ENCODE data around the gene GCK. TPM values are rescaled to one million over a fixed set of nuclear protein-coding genes. Genes with fewer than 3 reads are reported as not detected.

GCK gene
- total RNA-seq, 1 donor from 2014 or later = 0.47 TPM

DNA sequence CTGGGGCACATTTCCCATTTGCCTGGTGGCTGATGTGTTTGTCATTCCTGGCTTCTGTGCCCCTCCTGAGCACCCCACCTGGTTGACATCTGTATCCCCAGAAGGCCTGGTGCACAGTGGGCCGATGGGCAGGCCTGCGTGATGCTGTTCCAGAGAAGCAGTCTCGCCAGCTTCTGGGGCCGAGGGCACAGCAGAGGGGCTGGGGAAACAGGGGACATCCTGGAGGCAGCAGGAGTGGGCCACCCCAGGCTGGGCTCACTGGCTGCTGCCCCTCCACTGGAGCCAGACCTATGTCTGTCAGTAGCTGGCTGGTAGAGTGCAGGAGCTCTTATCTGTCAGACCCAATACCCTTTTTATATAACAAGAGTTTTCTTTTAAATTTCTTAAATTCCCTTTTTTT lies 47.2 kb downstream of the GCK start:
- ATAC-seq (no peak), DNase-seq (no peak)
- intact Hi-C loops (cut with DNase I) = no loop called here

DNA sequence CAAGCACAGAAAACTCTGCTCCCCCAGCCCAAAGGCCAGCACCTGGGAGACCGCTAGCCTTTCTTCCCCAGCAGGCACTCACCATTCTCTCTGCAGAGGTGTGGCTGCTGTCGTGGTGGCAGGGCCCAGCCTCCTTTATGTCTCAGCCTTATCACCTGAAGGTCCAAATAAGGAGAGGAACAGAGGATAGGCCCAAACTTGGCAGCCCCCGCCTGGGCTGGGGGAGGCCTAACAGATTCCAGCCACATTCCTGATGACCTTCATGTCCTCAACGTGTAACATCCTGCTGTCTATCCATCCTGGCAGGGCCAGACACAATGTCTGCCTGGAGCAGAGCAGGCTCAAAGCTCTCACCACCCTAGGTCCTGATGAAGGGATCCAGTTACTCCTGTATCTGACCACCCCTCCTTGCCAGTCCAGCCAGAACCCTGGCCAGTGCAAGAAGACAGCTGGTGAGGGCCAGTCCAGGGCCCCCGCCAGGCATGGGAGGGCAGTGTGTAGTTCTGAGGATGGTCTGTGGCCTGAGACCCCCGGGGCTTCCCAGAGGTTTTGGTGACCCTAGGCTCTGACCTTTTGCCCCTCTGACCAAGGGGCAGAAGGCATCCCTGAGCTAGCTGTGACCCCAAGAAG lies 47.9 kb downstream of the GCK start, which contains the start of gene MYL7:
MYL7 (minus strand) TSS at position 112 of the 630 bp plus-strand sequence; CDS start at position 85, 27 bp downstream.
- Histone ChIP-seq H3K4me3 (no peak within 1 kb of the TSS), H3K27ac (no peak within 1 kb of the TSS), H3K27me3 (ENCODE audit: low read depth) (peaks cover 12% of the 10 kb centered on the region), H3K36me3 (no peaks in the 10 kb centered on the region), H3K4me1 (peaks cover 11% of the 10 kb centered on the region), H3K9me3 (no peaks in the 10 kb centered on the region)
- intact Hi-C loops (cut with DNase I) = no loop called here
- DNase-seq (no peak), ATAC-seq (no peak)
- TF ChIP-seq, protein P1, sequence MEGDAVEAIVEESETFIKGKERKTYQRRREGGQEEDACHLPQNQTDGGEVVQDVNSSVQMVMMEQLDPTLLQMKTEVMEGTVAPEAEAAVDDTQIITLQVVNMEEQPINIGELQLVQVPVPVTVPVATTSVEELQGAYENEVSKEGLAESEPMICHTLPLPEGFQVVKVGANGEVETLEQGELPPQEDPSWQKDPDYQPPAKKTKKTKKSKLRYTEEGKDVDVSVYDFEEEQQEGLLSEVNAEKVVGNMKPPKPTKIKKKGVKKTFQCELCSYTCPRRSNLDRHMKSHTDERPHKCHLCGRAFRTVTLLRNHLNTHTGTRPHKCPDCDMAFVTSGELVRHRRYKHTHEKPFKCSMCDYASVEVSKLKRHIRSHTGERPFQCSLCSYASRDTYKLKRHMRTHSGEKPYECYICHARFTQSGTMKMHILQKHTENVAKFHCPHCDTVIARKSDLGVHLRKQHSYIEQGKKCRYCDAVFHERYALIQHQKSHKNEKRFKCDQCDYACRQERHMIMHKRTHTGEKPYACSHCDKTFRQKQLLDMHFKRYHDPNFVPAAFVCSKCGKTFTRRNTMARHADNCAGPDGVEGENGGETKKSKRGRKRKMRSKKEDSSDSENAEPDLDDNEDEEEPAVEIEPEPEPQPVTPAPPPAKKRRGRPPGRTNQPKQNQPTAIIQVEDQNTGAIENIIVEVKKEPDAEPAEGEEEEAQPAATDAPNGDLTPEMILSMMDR (IDR thresholded peaks at IDR 0.05) = no peak

More for the DNA sequence above, 47.2 kb downstream of the GCK start:
- H3K4me1 ChIP-seq = peaks cover 17% of the 10 kb centered on the region
- no peaks in the 10 kb centered on the region for H3K36me3 ChIP-seq
- no peak overlapping the region for H3K27ac ChIP-seq
- no peaks in the 10 kb centered on the region for H3K9me3 ChIP-seq
- peaks cover 17% of the 10 kb centered on the region for H3K27me3 ChIP-seq (ENCODE audit: low read depth)
- no peak overlapping the region for H3K4me3 ChIP-seq
- TF ChIP-seq, protein P1 (IDR thresholded peaks at IDR 0.05) = no peak

DNA sequence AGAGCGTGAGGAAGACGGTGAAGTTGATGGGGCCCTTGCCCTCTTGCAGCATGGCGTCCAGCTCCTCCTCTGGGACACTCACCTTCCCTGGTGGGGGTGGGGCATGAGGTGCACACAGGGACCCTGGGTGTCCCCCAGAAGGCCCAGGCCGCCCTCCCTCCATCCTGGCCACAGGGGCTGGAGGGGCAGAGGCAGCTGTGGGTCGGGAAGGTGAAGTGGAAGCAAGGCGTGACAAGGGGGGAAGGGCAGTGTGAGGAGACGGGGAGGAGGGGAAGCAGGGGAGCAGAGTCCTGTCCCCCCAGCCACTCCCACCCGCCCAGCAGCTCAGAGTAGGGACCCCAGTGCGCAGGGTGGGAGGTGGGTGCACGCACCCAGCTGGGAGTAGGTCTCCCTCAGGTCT lies 48.9 kb downstream of the GCK start:
- Histone ChIP-seq H3K27ac (no peak overlapping the region), H3K9me3 (no peaks in the 10 kb centered on the region), H3K27me3 (ENCODE audit: low read depth) (peaks cover 6% of the 10 kb centered on the region), H3K36me3 (no peaks in the 10 kb centered on the region), H3K4me1 (peaks cover 2% of the 10 kb centered on the region), H3K4me3 (no peak overlapping the region)
- no peak for ATAC-seq
- TF ChIP-seq, protein P1 (IDR thresholded peaks at IDR 0.05) = no peak
- intact Hi-C loops (cut with DNase I) = no loop called here
- no peak for DNase-seq

DNA sequence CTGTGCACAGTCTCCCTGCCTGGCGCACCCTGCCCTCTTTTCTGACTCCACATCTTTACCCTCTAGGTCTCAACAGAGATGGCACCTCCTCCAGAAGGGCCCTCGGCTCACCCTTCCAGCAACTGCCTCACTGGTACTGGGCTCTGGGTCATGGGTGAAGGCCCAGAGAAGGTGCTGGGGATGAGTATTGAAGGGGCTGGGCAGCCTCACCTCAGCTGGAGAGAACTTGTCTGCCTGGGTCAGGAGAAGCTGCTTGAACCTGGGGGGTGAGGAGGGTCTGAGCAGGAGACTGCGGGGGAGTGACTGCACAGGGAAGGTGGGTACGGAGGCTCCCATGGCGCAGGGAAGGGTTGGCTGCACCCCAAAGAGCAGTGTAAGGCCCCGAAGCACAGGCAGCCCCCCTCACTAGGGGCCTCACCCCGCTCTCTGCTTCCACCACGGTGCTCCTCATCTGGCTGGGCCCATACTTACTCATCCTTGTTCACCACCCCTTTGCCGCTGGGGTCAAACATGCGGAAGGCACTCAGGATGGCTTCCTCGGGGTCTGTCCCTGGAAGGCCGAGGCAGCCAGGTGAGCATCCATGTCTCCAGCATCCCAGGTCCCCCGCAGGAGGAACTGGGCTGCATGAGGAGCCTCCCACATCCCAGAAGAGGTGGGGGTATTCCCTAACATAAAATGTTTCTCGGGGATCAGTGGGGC lies 49.8 kb downstream of the GCK start:
- ATAC-seq (no peak), DNase-seq (no peak)
- Histone ChIP-seq H3K36me3 (no peaks in the 10 kb centered on the region), H3K4me3 (no peak overlapping the region), H3K9me3 (no peaks in the 10 kb centered on the region), H3K27me3 (ENCODE audit: low read depth) (no peaks in the 10 kb centered on the region), H3K27ac (no peak overlapping the region), H3K4me1 (no peaks in the 10 kb centered on the region)
- TF ChIP-seq, protein P1 (IDR thresholded peaks at IDR 0.05) = no peak
- intact Hi-C loops (cut with DNase I) = no loop called here

DNA sequence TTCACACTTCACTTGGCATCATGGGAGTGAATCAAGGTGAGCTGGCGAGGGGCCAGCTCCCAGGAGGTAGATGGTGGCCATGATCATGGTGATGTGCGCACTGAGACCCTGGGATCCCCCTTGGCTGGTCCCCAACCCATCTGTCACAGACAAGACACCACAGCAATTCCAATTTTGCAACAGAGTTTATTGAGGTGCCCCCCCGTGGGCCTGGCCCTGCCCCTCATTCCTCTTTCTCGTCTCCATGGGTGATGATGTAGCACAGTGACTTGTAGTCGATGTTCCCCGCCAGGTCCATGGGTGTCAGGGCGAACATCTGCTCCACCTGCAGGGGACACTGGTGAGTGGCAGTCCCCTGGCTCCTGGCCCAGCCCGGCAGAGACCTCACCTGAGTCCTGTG lies 50.5 kb downstream of the GCK start:
- TF ChIP-seq, protein P1 (IDR thresholded peaks at IDR 0.05) = no peak
- H3K27ac ChIP-seq = no peak overlapping the region
- no peaks in the 10 kb centered on the region for H3K27me3 ChIP-seq (ENCODE audit: low read depth)
- no peaks in the 10 kb centered on the region for H3K9me3 ChIP-seq
- intact Hi-C loops (cut with DNase I) = no loop called here
- H3K36me3 ChIP-seq = no peaks in the 10 kb centered on the region
- no peak overlapping the region for H3K4me3 ChIP-seq
- ATAC-seq = no peak
- no peaks in the 10 kb centered on the region for H3K4me1 ChIP-seq
- peak; percentile 22 for DNase-seq

Measured in lower lobe of right lung (tissue), 2 donors.